Measurements from ENCODE around the gene ITPR1. TPM values are rescaled to one million over a fixed set of nuclear protein-coding genes. Genes with fewer than 3 reads are reported as not detected.
"Not testable (repeated sequence)": the region's sequence is repeated elsewhere in the genome, so short reads cannot be mapped to it uniquely, and the experiment has no call there.

ITPR1 gene
- total RNA-seq, 2 experiments from 2014 or later = 74.3 to 76.2 TPM

DNA sequence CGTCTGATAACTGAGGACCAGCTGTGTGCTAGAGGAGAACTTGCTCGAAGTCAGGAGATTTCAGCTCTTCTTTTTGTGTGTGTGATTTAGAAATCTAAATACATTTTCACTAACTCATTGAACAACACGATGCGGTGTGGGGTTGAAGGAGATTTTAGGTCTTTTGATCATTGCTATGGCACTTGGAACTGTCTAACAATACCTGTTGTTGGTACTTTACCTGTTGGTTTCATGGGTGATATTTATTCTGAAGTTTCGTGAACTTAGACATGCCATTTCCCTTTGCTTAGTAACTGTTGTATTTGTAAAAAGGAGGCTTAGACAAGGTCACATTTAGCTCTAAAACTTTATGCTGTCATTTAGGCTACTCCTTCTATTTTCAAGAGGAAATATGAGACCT, 99.9 kb downstream of the ITPR1 start:
- H3K4me3 Mint-ChIP-seq = no peak overlapping the region
- DNase-seq = no peak
- POLR2A ChIA-PET = no interaction called here
- H3K9me3 Mint-ChIP-seq = peaks cover 3% of the 10 kb centered on the region
- peaks cover 13% of the 10 kb centered on the region for H3K36me3 Mint-ChIP-seq
- no peak for ATAC-seq (ENCODE audit: low read depth)
- no peaks in the 10 kb centered on the region for H3K27me3 Mint-ChIP-seq
- H3K27ac Mint-ChIP-seq = no peak overlapping the region
- H3K4me1 Mint-ChIP-seq = peaks cover 19% of the 10 kb centered on the region

DNA sequence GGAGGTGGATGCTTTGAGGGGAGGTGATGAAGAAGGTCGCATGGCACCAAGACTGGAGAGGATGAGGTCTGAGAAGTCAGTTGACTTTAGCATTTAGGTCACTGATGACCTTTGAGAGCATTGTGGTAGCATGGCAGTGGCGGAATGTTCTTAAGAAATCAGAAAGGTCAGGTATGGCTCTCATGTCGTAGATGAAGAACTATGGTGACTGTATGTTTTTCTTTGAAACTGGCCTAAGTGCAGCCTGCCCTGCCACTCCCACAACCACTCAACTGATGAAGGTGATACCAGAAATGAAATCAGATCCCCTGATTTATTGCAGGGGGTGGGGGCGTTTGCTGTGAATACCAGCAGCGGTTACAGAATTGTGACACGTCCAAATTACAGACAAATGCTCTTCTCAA, 102.6 kb downstream of the ITPR1 start:
- no peak overlapping the region for H3K27ac Mint-ChIP-seq
- H3K36me3 Mint-ChIP-seq = peaks cover 14% of the 10 kb centered on the region
- DNase-seq = no peak
- H3K4me3 Mint-ChIP-seq = no peak overlapping the region
- no peaks in the 10 kb centered on the region for H3K27me3 Mint-ChIP-seq
- ATAC-seq (ENCODE audit: low read depth) = no peak
- POLR2A ChIA-PET = no interaction called here
- H3K4me1 Mint-ChIP-seq = peaks cover 13% of the 10 kb centered on the region
- peaks cover 6% of the 10 kb centered on the region for H3K9me3 Mint-ChIP-seq

DNA sequence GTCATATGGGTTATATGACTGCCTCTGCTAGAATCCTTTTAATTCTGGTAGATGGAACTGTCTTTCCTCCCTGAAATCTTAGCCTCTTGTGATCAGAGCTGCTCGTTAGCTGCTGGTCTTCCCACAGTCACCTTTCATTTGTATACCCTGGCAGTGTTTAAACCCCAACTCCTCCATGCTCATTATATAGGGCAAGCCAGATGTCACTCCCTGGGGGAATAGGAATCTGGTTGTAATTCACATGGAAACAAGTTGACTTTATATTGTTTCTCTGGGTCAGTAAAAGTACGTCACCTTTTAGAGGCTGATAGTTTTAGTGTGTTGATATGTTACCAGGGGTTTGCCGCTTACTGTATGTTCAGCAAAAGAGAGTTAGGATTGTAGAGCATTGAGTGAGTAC, 103.5 kb downstream of the ITPR1 start:
- H3K4me3 Mint-ChIP-seq = no peak overlapping the region
- H3K4me1 Mint-ChIP-seq = peaks cover 13% of the 10 kb centered on the region
- POLR2A ChIA-PET = no interaction called here
- no peaks in the 10 kb centered on the region for H3K27me3 Mint-ChIP-seq
- H3K36me3 Mint-ChIP-seq = peaks cover 12% of the 10 kb centered on the region
- DNase-seq (no peak), ATAC-seq (ENCODE audit: low read depth) (no peak)
- H3K27ac Mint-ChIP-seq = no peak overlapping the region
- peaks cover 4% of the 10 kb centered on the region for H3K9me3 Mint-ChIP-seq

DNA sequence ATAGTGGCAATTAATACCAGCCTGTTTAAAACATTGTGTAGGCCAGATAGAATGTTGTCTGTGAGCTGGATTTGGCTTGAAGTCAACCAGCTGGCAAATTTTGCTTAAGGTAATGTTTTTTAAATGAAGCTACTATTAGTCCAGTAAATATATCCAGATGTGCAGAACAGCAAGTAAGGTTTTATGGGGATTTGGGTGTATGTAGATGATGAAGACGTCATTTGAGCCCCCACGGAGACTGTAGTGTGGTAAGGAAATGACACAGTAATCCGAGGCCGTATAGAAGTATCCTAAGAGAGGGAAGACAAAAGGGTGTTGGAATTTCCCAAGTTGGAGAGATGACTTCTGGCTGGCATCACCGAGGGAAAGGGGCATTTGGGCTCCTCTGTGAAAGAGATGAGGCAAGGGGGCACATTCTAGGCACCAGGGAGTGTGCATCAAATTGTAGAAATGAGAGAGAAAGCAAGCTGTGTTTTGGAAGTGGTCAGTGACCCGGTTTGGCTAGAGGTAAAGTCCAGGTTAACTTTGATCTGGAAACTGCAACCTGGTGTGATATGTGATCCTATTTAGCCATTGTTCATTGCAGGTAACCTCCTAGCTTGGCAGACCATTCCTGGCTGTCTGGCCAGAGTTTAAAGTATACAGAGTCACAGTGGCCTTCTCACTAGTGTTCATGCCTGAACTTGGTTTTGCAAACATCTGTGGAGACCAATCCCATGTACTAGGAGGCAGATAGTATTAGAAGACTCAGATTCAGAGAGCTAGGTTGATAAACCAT, 104.2 kb downstream of the ITPR1 start:
- DNase-seq (no peak), ATAC-seq (ENCODE audit: low read depth) (no peak)
- peaks cover 4% of the 10 kb centered on the region for H3K9me3 Mint-ChIP-seq
- POLR2A ChIA-PET = no interaction called here
- H3K4me1 Mint-ChIP-seq = peaks cover 13% of the 10 kb centered on the region
- H3K27ac Mint-ChIP-seq = no peak overlapping the region
- H3K36me3 Mint-ChIP-seq = peaks cover 10% of the 10 kb centered on the region
- H3K27me3 Mint-ChIP-seq = no peaks in the 10 kb centered on the region
- H3K4me3 Mint-ChIP-seq = no peak overlapping the region

DNA sequence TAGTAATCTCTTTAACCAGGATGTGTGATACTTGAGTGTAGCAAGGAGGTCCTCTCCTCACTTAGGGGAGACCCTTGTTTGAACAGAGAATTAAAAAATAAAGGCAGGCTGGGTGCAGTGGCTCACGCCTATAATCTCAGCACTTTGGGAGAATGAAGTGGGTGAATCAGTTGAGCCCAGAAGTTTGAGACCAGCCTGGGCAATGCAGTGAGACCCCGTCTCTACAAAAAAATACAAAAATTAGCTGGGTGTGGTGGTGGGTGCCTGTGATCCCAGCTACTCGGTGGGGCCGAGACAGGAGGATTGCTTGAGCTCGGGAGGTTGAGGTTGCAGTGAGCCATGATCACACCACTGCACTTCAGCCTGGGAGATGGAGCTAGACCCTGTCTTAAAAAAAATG, 105.1 kb downstream of the ITPR1 start:
- ATAC-seq (ENCODE audit: low read depth); H3K9me3 Mint-ChIP-seq; DNase-seq; POLR2A ChIA-PET; H3K36me3 Mint-ChIP-seq; H3K27me3 Mint-ChIP-seq; H3K4me3 Mint-ChIP-seq; H3K27ac Mint-ChIP-seq: not testable (repeated sequence)
- peaks cover 16% of the 10 kb centered on the region for H3K4me1 Mint-ChIP-seq

DNA sequence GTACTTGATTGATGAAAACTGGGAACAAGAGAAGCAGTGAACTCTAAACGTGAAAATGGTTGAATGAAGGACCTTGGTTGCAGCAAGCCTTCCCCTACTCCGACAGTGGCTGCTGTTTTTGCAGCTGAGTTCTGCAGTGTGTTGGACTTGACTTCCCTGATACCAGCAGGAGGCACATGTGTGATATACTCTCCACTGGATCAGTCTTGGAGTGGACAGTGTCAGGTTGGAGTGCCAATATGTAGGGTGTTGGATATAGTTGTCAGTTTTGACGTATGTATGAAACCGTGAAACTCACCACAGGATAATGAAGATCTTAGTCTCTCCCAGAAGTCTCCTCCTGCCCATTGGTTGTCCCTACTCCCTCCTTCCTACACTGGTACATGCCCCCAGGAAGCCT, 106.5 kb downstream of the ITPR1 start:
- ATAC-seq (ENCODE audit: low read depth) (no peak), DNase-seq (no peak)
- peaks cover 15% of the 10 kb centered on the region for H3K4me1 Mint-ChIP-seq
- peaks cover 4% of the 10 kb centered on the region for H3K9me3 Mint-ChIP-seq
- no peaks in the 10 kb centered on the region for H3K27me3 Mint-ChIP-seq
- H3K4me3 Mint-ChIP-seq = no peak overlapping the region
- POLR2A ChIA-PET = no interaction called here
- no peak overlapping the region for H3K27ac Mint-ChIP-seq
- H3K36me3 Mint-ChIP-seq = peaks cover 6% of the 10 kb centered on the region

DNA sequence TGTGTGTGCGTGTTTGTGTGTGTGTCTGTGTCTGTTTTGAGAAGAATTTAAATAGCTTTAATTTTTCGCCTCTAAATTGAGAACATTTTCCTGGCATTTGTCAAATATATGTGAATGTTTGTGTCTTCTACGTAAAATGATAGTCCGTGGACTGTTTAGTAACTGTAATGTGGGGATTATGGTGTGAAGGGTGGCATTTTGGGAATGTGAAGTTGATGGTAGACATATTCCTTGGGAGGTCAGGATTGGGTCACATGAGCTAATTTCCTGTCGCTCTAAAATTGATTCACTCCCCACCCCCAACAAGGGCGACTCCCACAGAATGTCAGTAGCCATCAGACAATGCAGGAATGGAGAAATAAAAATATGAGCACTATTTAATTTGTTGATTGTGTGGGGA, 107.3 kb downstream of the ITPR1 start:
- H3K9me3 Mint-ChIP-seq = peaks cover 4% of the 10 kb centered on the region
- peaks cover 5% of the 10 kb centered on the region for H3K36me3 Mint-ChIP-seq
- ATAC-seq (ENCODE audit: low read depth) (no peak), DNase-seq (no peak)
- H3K27ac Mint-ChIP-seq = no peak overlapping the region
- no peak overlapping the region for H3K4me3 Mint-ChIP-seq
- POLR2A ChIA-PET = no interaction called here
- H3K27me3 Mint-ChIP-seq = no peaks in the 10 kb centered on the region
- H3K4me1 Mint-ChIP-seq = peaks cover 13% of the 10 kb centered on the region

DNA sequence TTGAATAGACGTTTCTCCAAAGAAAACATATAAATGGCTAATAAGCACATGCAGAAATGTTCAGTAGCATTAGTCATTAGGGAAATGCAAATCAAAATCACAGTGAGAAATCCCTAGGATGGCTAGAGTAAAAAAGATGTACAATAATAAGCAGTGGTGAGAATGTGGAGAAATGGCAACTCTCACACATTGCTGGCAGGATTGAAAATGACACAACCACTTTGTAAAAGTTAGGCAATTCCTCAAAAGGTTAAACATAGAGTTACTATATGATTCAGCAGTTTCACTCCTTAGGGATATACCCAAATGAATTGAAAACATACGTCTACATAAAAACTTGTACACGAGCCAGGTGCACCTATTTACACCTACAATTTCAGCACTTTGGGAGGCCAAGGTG, 108.7 kb downstream of the ITPR1 start:
- ATAC-seq (ENCODE audit: low read depth) = no peak
- Mint-ChIP-seq H3K27me3 (no peaks in the 10 kb centered on the region), H3K36me3 (peaks cover 5% of the 10 kb centered on the region), H3K9me3 (peaks cover 4% of the 10 kb centered on the region), H3K4me1 (peaks cover 12% of the 10 kb centered on the region), H3K27ac (no peak overlapping the region), H3K4me3 (no peak overlapping the region)
- POLR2A ChIA-PET = no interaction called here
- no peak for DNase-seq

DNA sequence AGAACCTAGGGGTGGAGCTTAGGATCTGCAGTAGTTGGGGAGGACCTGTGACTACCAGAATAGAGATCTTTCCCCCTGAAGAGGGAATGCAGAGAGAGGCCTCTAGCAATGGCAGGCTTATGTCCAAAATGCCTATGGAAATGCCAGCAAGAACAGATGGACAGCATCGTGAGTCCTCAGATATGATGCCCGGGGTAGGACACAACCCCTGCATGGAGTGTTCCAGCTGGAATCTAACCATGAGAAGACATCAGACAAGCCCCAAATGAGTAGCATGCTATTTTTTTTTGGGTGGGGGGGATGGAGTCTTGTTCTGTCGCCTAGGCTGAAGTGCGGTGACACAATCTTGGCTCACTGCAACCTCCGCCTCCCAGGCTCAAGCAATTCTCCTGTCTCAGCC, 111.5 kb downstream of the ITPR1 start:
- H3K4me1 Mint-ChIP-seq = peaks cover 7% of the 10 kb centered on the region
- DNase-seq (no peak), ATAC-seq (ENCODE audit: low read depth) (no peak)
- peaks cover 4% of the 10 kb centered on the region for H3K9me3 Mint-ChIP-seq
- H3K27me3 Mint-ChIP-seq = no peaks in the 10 kb centered on the region
- H3K27ac Mint-ChIP-seq = no peak overlapping the region
- H3K4me3 Mint-ChIP-seq = no peak overlapping the region
- peaks cover 5% of the 10 kb centered on the region for H3K36me3 Mint-ChIP-seq
- POLR2A ChIA-PET = no interaction called here

DNA sequence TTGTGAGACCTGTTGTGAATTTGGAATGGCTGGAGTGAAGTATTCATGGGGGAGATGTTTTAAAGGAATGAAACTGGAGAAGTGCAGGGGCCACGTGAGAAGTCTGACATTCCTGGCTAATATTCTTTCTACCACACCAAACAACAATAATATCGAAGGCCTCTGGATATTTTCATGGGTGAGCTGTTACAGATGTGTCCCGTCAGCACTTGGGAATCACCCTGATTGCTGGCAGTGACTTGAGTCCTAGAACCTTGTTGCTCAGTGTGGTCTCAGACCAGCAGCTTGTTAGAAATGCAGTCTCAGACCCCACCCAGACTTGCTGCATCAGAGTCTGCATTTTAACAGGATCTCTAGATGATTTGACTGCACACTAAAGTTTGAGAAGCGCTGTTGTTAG, 113.8 kb downstream of the ITPR1 start:
- Mint-ChIP-seq H3K4me1 (peaks cover 2% of the 10 kb centered on the region), H3K27me3 (no peaks in the 10 kb centered on the region), H3K36me3 (no peaks in the 10 kb centered on the region), H3K4me3 (no peak overlapping the region), H3K27ac (no peak overlapping the region), H3K9me3 (no peaks in the 10 kb centered on the region)
- POLR2A ChIA-PET = no interaction called here
- no peak for ATAC-seq (ENCODE audit: low read depth)
- no peak for DNase-seq

DNA sequence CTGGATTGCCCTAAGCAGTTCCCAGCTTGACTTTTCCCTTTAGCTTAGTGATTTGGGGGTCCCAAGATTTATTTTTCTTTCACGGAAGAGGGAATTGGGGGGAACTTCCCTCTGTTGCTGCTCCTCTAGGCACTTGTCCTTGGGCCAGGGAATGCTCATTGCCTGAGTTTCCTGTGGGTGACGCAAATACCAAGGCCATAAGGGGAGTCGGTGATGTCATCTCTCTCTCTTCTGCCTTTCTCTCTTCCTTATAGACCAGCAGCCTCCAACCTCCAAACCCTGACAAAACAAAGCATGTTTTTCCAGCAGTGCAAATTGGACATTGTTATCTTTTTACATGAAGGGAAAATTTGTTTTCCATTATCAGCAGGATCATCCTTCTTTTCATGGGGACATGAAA, 120.2 kb downstream of the ITPR1 start:
- POLR2A ChIA-PET = no interaction called here
- Mint-ChIP-seq H3K27ac (no peak overlapping the region), H3K4me3 (no peak overlapping the region), H3K9me3 (peaks cover 4% of the 10 kb centered on the region), H3K4me1 (no peaks in the 10 kb centered on the region), H3K36me3 (no peaks in the 10 kb centered on the region), H3K27me3 (no peaks in the 10 kb centered on the region)
- DNase-seq = no peak
- ATAC-seq (ENCODE audit: low read depth) = no peak

DNA sequence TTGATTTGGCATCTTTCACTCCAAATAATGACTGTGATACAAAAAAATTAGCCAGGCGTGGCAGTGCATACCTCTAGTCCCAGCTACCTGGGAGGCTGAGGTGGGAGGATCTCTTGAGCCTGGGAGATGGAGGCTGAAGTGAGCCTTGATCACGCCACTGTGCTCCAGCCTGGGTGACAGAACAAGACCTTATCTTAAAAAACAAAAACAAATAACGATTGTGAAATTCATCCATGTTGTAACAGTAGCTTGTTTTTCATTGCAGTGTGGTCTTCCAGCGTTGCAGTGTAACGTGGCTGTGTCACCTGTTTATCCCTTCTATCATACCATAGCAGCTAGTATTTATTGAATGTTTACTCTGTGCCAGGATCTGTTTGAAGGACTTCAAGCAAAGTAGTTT, 120.9 kb downstream of the ITPR1 start:
- POLR2A ChIA-PET = no interaction called here
- no peak for ATAC-seq (ENCODE audit: low read depth)
- Mint-ChIP-seq H3K27me3 (peaks cover 2% of the 10 kb centered on the region), H3K4me1 (peaks cover 2% of the 10 kb centered on the region), H3K9me3 (peaks cover 4% of the 10 kb centered on the region), H3K4me3 (no peak overlapping the region), H3K36me3 (no peaks in the 10 kb centered on the region), H3K27ac (no peak overlapping the region)
- no peak for DNase-seq

DNA sequence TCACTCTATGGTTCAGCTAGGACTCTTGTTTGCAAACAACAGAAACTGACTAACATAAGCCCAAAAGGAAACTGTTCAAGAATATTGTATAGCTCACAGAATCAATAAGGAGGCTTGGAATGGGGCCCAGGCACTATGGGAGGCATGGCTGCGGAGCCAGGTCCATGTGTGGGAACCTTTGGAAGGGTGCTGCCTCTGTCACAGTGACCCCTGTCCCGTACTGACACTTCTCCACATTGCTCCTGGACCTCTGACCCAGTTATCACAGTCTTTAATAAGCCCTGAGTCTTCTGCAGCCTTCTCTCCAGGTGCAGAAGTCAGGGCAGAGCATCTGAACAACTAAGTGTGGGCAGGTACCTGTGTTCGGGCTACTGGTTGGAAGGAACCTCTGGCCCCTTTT, 121.8 kb downstream of the ITPR1 start:
- H3K27ac Mint-ChIP-seq = no peak overlapping the region
- POLR2A ChIA-PET = no interaction called here
- peaks cover 4% of the 10 kb centered on the region for H3K9me3 Mint-ChIP-seq
- H3K36me3 Mint-ChIP-seq = peaks cover 2% of the 10 kb centered on the region
- peaks cover 2% of the 10 kb centered on the region for H3K27me3 Mint-ChIP-seq
- H3K4me1 Mint-ChIP-seq = peaks cover 2% of the 10 kb centered on the region
- no peak overlapping the region for H3K4me3 Mint-ChIP-seq
- DNase-seq = no peak
- ATAC-seq (ENCODE audit: low read depth) = no peak

DNA sequence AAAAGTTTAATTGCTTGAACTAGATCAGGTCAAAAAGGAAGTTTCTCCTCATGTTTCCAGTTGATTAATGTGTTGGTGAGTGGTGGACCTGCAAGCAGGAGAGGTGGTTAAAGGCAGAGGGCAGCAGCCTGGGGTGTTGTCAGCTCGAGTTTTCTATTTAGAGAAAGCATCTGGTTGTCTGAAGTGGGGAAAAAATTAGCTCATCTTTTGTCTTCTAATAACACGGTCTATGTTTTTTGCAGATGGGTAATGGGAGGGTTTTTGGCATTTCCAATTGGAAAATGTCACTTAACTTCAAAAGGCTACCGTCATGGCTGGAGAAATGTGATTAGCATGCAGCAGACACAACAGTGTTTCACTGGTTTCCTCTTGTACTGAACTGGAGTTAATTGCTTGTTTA, 122.6 kb downstream of the ITPR1 start:
- H3K36me3 Mint-ChIP-seq = peaks cover 7% of the 10 kb centered on the region
- no peak for ATAC-seq (ENCODE audit: low read depth)
- POLR2A ChIA-PET = no interaction called here
- no peak overlapping the region for H3K4me3 Mint-ChIP-seq
- peaks cover 5% of the 10 kb centered on the region for H3K9me3 Mint-ChIP-seq
- H3K4me1 Mint-ChIP-seq = peaks cover 2% of the 10 kb centered on the region
- DNase-seq = no peak
- H3K27me3 Mint-ChIP-seq = peaks cover 2% of the 10 kb centered on the region
- no peak overlapping the region for H3K27ac Mint-ChIP-seq

Data from activated naive CD8-positive, alpha-beta T cell treated with anti-CD3 and anti-CD28 coated beads, Interleukin-2, amount 10 ng/mL, durations not matched to agents 7 days and 5 days (primary cell).